Stimulated activated effector memory CD8-positive, alpha-beta T cell treated with anti-CD3 and anti-CD28 coated beads, Interleukin-12 subunit alpha, Interleukin-12 subunit beta, amount 100 ng/mL, for 72 hours (primary cell): Measurements from ENCODE around the gene ARHGEF11.

Source experiments
- ATAC-seq: fragments of 150-1000 bp; cut with Tn5 transposase; 2 replicates; pipeline ENCODE4 v1.10.0; 2021
- DNase-seq, 2 donors: peaks; one replicate each; pipeline ENCODE4 v3.0.0; 2021 to 2022; ENCODE audit warnings: low spot score in 2 of 2
- H3K27ac Mint-ChIP-seq: one replicate; pipeline ENCODE4 v1.8.0; 2022; ENCODE audit warnings: mild to moderate bottlenecking, mixed read lengths
- H3K36me3 Mint-ChIP-seq: one replicate; pipeline ENCODE4 v1.8.0; 2022; ENCODE audit warnings: mild to moderate bottlenecking, mixed read lengths
- H3K4me1 Mint-ChIP-seq: one replicate; pipeline ENCODE4 v1.8.0; 2022; ENCODE audit warnings: mixed read lengths
- H3K4me3 Mint-ChIP-seq: one replicate; pipeline ENCODE4 v1.8.0; 2022; ENCODE audit warnings: mild to moderate bottlenecking, mixed read lengths
- H3K9me3 Mint-ChIP-seq: one replicate; pipeline ENCODE4 v1.8.0; 2022; ENCODE audit warnings: mixed read lengths

Gene ARHGEF11

DNA sequence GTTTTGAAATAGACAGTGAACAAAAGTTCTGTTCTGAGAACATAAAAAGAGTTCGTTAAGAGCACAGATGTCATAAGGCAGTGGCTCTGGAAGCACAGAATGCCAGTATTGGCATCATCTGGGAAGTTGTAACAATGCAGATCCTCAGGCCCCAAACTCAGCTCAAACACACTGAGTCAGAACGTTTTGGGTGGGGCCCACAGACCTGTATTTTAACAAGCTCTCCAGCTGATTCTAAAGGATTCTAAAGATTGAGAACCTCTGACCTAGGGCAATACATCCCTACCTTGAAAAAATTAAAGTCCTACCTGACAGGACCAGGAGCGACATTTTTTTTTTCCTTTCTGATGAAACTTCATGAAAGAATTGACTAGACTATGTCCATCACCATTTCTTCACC is 13.2 kb downstream of the ARHGEF11 start:
- ATAC-seq: no peak
- no peaks in the 10 kb centered on the region for H3K4me1 Mint-ChIP-seq
- no peaks in the 10 kb centered on the region for H3K9me3 Mint-ChIP-seq
- H3K36me3 Mint-ChIP-seq: no peaks in the 10 kb centered on the region
- H3K27ac Mint-ChIP-seq: no peak overlapping the region
- DNase-seq: no peak
- H3K4me3 Mint-ChIP-seq: no peak overlapping the region

DNA sequence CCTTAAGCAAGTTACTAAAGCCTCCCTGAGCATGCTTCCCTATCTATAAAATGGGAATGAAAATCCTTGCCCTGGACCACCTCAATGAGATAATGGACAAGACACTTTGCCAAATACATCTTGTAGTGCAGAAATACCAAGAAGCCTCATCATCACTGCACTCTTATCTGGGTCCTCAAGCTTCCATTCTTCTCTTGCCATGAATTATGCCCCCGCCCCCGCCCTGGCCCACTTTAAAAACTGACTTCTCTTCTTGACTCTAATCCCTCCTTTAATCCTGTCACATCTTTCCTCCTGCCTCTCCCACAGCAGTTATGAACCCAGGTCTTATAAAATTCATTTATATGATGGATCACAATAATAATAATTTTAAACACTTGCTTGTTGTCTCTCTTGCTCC is 14.8 kb downstream of the ARHGEF11 start:
- DNase-seq: no peak
- H3K4me3 Mint-ChIP-seq: no peak overlapping the region
- H3K36me3 Mint-ChIP-seq: no peaks in the 10 kb centered on the region
- ATAC-seq: no peak
- H3K27ac Mint-ChIP-seq: no peak overlapping the region
- no peaks in the 10 kb centered on the region for H3K9me3 Mint-ChIP-seq
- H3K4me1 Mint-ChIP-seq: no peaks in the 10 kb centered on the region

DNA sequence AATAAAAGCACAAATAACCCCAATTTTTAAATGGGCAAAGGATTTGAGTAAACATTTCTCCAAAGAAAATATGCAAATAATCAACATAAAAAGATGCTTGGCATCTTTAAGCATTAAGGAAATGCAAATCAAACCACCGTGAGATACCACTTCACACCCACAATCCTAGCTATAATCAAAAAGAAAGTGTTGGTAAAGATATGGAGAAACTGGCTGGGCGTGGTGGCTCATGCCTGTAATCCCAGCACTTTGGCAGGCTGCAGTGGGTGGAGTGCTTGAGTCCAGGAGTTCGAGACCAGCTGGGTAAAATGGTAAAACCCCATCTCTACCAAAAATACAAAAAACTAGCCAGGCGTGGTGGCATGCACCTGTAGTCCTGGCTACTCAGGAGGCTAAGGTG is 16.9 kb downstream of the ARHGEF11 start:
- H3K4me1 Mint-ChIP-seq: no peaks in the 10 kb centered on the region
- H3K9me3 Mint-ChIP-seq: no peaks in the 10 kb centered on the region
- ATAC-seq (no peak), DNase-seq (no peak)
- no peak overlapping the region for H3K27ac Mint-ChIP-seq
- no peak overlapping the region for H3K4me3 Mint-ChIP-seq
- H3K36me3 Mint-ChIP-seq: no peaks in the 10 kb centered on the region

DNA sequence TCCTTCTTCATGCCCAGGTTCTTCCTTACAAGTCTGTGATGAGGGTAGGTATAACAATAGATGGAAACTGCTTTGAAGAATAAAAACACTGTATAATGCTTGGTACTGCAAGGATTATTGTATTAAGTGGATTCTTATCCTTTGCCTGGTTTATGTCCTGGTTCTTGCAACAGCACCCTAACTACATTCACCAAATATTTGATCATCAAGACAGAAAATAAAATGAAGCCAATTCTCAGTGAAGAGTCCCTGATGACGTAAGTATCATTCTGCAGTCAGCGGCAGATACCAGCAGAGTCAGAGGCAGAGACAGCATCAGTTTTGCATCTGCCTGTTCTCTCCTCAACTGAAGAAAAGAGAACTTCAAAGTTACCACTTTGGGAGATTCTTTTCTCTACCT is 19.7 kb downstream of the ARHGEF11 start:
- peak in 1 of 2 donors; percentile 7 for DNase-seq
- Mint-ChIP-seq H3K27ac (no peak overlapping the region), H3K4me3 (no peak overlapping the region), H3K36me3 (no peaks in the 10 kb centered on the region), H3K4me1 (no peaks in the 10 kb centered on the region), H3K9me3 (peaks cover 3% of the 10 kb centered on the region)
- no peak for ATAC-seq

DNA sequence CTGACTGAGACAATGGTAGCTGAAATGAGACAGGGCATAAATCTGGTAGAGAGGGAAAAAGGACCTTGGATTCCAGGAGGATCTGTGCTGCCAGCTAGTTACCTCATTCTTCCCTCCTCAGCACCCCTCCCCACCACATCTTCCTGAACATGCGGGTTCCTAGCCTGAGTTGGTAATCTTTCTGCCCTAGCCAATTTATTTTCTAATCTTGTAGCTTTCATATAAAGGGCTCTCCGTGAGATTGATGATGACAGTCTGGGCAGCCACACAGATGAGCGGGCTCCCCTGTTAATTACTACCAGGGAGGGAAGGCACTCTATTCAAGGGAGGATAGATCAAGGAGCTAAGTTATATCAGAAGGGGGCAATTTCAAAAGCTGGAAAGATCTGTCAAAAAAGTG is 20.2 kb downstream of the ARHGEF11 start:
- no peaks in the 10 kb centered on the region for H3K4me1 Mint-ChIP-seq

DNA sequence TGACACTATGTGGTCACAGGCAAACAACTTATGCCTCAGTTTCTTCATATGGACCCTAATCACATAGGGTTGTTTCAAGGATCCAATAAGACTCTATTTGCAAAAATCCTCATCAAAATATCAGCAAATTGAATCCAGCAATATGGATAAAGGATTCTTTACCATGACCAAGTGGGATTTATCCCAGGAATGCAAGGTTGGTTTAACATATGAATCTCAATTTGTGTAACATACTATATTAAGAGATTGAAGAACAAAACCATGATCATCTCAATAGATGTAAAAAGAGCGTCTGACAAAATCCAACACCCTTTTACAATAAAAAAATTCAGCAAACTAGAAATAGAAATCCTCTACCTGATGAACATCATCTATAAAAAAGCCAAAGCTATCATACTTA is 23.9 kb downstream of the ARHGEF11 start:
- Mint-ChIP-seq H3K9me3 (peaks cover 7% of the 10 kb centered on the region), H3K36me3 (no peaks in the 10 kb centered on the region), H3K27ac (no peak overlapping the region), H3K4me3 (no peak overlapping the region), H3K4me1 (no peaks in the 10 kb centered on the region)
- ATAC-seq (no peak), DNase-seq (no peak)

More for the DNA sequence above, 20.2 kb downstream of the ARHGEF11 start:
- no peak overlapping the region for H3K4me3 Mint-ChIP-seq
- peak in 1 of 2 donors; percentile 8 for DNase-seq
- no peak for ATAC-seq
- no peaks in the 10 kb centered on the region for H3K36me3 Mint-ChIP-seq
- H3K27ac Mint-ChIP-seq: no peak overlapping the region
- H3K9me3 Mint-ChIP-seq: peaks cover 5% of the 10 kb centered on the region

DNA sequence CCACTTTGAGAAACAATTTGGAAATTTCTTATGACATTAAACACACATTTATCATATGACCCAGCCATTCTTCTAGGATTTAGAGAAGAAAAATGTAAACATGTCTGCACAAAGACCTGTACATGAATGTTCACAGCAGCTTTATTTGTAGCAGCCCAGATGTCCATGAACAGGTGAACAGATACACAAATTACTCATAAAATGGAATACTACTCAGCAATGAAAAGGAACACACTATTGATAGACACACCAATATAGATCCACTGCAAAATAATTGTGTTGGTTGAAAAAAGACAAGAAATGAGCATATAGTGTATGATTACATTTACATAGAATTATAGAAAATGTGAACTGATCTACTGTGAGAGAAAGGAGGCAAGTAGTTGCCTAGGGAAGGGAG is 26.1 kb downstream of the ARHGEF11 start:
- Mint-ChIP-seq H3K27ac (no peak overlapping the region), H3K4me1 (no peaks in the 10 kb centered on the region), H3K9me3 (peaks cover 7% of the 10 kb centered on the region), H3K36me3 (no peaks in the 10 kb centered on the region), H3K4me3 (no peak overlapping the region)
- ATAC-seq: no peak
- DNase-seq: no peak

DNA sequence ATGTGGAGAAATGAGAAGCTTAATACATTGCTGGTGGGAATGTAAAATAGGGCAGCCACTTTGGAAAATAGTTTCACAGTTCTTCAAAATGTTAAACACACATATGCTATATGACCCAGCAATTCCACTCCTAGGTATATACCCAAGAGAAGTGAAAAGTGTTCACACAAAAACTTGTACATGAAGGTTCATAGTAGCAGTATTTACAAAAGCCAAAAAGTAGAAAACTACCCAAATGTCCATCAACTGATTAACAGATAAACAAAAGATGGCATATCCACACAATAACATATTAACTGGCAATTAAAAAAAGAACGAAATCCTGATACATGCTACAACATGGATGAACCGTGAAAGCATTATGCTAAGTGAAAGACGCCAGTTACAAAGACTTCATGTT is 33.7 kb downstream of the ARHGEF11 start:
- H3K36me3 Mint-ChIP-seq: no peaks in the 10 kb centered on the region
- no peak overlapping the region for H3K4me3 Mint-ChIP-seq
- no peaks in the 10 kb centered on the region for H3K9me3 Mint-ChIP-seq
- no peak for ATAC-seq
- no peak for DNase-seq
- no peaks in the 10 kb centered on the region for H3K4me1 Mint-ChIP-seq
- H3K27ac Mint-ChIP-seq: no peak overlapping the region

DNA sequence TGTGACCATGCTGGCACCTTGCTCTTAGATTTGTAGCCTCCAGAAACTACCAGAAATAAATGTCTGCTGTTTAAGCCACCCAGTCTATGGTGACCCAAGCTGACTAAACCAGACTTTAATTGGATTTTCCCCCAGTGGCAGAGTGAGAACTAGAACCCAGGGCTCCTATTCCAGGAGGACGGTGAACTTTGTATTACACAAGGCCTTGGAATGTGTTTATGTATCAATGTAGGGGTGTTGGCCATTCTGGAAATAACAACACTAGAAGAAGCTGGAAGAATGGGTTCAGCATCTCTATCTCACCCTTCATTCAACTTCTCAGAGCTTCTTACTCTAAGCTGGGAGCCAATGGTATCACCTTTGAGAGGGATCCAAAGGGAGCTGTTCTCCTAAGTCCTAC is 37.0 kb downstream of the ARHGEF11 start:
- H3K27ac Mint-ChIP-seq: no peak overlapping the region
- no peaks in the 10 kb centered on the region for H3K4me1 Mint-ChIP-seq
- no peak for DNase-seq
- H3K36me3 Mint-ChIP-seq: no peaks in the 10 kb centered on the region
- no peak overlapping the region for H3K4me3 Mint-ChIP-seq
- ATAC-seq: no peak
- no peaks in the 10 kb centered on the region for H3K9me3 Mint-ChIP-seq

DNA sequence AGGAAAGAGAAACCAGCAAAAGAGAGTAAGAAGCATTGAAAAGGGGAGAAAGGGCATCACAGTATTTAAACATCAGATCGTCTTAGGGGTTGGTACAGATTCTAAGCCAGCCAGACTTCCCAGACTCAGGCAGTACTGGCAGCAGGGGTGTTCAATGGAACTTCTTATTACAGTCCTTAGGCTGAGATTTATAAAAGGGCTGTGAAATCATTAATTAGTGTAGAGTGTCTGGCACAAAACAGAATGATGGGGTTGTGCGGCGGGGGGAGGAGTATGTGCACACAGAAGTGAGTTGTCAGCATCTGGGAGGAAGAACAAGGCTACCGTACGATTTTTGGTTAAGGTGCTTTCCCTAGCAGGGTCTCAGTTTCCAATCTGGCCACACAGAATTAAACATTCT is 38.2 kb downstream of the ARHGEF11 start:
- Mint-ChIP-seq H3K4me1 (no peaks in the 10 kb centered on the region), H3K9me3 (no peaks in the 10 kb centered on the region), H3K4me3 (no peak overlapping the region), H3K36me3 (no peaks in the 10 kb centered on the region), H3K27ac (no peak overlapping the region)
- ATAC-seq (no peak), DNase-seq (no peak)

DNA sequence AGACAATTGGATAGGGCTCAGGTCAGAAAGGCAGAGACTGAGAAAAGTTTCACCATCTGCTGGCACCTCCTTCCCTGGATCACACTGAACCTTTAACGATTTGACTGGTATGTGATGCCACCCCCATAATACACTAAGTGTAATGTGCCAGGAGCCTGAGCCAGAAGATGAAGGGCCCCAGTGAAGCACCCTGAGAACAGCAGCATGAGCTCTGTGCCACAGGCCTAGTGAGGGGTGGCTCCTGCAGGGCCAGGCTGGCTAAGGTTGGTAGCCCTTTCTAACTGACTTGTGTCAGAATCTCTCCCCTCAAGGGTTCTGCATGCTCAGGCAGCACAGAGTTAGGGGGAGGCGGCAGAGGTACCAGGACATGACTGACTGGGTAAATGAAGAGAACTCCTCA is 38.9 kb downstream of the ARHGEF11 start:
- no peak overlapping the region for H3K4me3 Mint-ChIP-seq
- H3K9me3 Mint-ChIP-seq: no peaks in the 10 kb centered on the region
- no peaks in the 10 kb centered on the region for H3K4me1 Mint-ChIP-seq
- H3K36me3 Mint-ChIP-seq: no peaks in the 10 kb centered on the region
- no peak overlapping the region for H3K27ac Mint-ChIP-seq
- ATAC-seq (no peak), DNase-seq (no peak)

DNA sequence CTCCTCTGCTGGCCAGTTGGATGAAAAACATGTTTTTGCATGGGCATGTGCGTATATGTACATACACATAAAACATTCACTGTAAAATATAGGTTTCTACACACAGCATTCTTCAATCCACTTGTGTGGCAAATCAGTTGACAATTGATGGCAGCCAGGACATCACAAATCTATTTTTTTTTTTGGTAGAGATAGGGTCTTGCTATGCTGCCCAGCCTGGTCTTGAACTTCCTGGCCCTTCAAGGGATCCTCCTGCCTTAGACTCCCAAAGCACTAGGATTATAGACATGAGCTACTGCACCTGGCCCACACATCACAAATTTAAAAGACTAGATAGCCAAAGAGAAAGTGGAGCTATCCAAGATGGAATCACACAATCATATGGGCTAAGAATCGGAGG is 39.6 kb downstream of the ARHGEF11 start:
- DNase-seq (no peak), ATAC-seq (no peak)
- Mint-ChIP-seq H3K36me3 (no peaks in the 10 kb centered on the region), H3K9me3 (no peaks in the 10 kb centered on the region), H3K27ac (no peak overlapping the region), H3K4me1 (no peaks in the 10 kb centered on the region), H3K4me3 (no peak overlapping the region)

DNA sequence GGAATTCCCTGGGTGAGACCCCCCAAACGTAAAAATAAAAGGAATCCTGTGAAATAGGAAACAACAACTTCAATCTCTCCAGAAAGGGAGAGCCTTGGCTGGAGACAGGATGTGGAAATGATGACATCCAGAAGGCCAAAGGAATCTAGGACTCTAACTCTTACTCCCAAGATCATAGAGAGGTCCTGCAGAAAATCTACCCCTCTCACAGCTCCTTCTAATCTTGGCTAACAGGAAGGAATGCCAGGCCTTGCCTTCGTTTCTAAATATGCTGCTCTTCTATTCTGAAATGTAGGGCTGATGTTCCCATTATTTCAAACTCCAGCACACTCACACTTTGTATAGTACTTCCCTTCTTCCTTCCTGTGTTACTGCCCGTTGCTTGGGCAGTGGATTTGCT is 40.7 kb downstream of the ARHGEF11 start:
- Mint-ChIP-seq H3K36me3 (no peaks in the 10 kb centered on the region), H3K9me3 (no peaks in the 10 kb centered on the region), H3K4me3 (no peak overlapping the region), H3K4me1 (no peaks in the 10 kb centered on the region), H3K27ac (no peak overlapping the region)
- ATAC-seq (no peak), DNase-seq (no peak)

DNA sequence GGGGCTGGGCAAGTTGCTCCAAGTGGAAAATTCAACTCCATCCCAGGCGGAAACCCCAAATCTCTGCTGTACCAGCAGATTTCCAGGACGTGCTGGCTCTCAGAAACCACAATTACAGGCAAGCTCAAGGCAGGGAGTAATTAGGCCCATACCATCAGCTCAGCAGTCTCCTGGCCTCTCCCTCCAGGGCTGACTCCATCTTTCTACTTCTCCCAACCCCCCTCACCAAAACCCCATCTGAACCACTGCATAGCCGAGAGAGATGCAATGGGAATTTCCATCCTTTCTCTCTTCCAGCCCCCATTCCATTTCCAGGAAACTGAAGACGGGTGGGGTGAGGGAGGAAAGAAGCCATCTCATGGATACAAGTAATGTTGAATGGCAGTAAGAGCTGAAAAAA is 41.2 kb downstream of the ARHGEF11 start:
- no peak for DNase-seq
- Mint-ChIP-seq H3K27ac (no peak overlapping the region), H3K4me1 (no peaks in the 10 kb centered on the region), H3K36me3 (no peaks in the 10 kb centered on the region), H3K4me3 (no peak overlapping the region), H3K9me3 (no peaks in the 10 kb centered on the region)
- no peak for ATAC-seq

DNA sequence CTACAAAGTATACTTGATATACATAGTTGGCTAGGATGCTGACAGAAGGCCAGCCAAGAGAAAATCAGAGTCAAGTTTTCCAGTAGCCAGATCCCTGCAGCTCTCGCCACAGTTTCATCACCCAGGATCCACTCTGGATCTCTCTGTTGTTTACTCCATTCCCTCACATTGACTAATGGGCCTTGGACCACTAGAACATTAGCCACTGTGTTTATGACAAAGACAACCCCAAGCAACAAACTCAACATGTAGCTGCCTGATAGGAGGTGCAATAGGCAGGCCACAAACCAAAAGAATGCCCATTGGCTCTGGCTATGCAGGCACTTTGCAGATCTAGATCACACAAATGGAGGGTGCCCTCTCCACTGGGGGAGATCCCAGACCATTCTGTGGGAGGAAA is 44.2 kb downstream of the ARHGEF11 start:
- DNase-seq (no peak), ATAC-seq (no peak)
- Mint-ChIP-seq H3K9me3 (no peaks in the 10 kb centered on the region), H3K4me1 (no peaks in the 10 kb centered on the region), H3K36me3 (no peaks in the 10 kb centered on the region), H3K4me3 (no peak overlapping the region), H3K27ac (no peak overlapping the region)

DNA sequence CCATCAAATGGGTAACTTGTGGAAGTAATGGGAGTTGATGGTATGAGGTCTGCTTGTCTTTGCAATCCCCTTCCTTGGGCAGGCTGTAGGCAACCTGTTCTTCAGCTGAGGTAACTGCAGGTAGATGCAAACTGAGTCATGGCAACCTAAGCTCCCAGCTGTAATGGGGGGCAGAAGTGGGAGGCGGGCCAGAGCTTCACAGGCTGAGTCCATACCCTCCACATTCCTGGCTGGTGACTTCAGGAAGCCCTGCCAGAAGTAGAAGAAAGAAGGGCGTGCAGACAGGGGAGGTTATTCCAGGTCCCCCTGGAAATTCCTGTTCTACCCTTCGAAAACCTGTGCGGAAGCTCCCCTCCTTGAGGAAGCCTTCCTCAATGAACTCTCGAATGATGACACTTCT is 44.9 kb downstream of the ARHGEF11 start:
- Mint-ChIP-seq H3K4me1 (no peaks in the 10 kb centered on the region), H3K27ac (no peak overlapping the region), H3K9me3 (no peaks in the 10 kb centered on the region), H3K36me3 (no peaks in the 10 kb centered on the region), H3K4me3 (no peak overlapping the region)
- ATAC-seq (no peak), DNase-seq (no peak)

DNA sequence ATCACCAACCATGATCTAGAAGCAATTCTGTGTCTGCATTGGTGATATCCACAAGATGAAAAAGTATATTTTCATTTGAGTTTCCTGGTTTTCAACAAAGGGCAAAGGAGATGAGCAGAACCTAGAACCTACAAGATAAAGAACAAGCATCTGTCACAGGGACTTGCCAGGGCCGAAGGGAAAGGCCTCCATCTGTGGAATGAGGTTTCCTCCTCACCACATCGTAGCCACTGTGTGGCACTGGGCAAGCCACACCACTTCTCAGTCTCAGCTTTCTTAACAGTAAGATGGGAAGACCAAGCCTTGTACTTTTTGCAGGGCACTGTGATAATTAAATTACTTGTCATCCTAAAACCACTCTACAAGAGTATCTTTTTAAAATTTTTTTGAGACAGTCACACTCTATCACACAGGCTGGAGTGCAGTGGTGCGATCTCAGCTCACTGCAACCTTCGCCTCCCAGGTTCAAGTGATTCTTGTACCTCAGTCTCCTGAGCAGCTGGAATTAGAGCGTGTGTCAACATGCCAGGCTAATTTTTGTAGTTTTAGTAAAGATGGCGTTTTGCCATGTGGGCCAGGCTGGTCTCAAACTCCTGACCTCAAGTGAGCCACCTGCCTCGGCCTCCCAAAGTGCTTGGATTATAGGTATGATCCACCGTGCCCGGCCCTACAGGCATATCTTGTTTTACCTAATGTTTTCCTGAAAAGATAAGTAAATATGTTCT is 45.8 kb downstream of the ARHGEF11 start:
- DNase-seq (no peak), ATAC-seq (no peak)
- no peaks in the 10 kb centered on the region for H3K9me3 Mint-ChIP-seq
- no peaks in the 10 kb centered on the region for H3K4me1 Mint-ChIP-seq
- H3K27ac Mint-ChIP-seq: no peak overlapping the region
- H3K4me3 Mint-ChIP-seq: no peak overlapping the region
- no peaks in the 10 kb centered on the region for H3K36me3 Mint-ChIP-seq
